AG04449 (cell line): ENCODE results near the gene EDEM1.

Experiments
- CTCF ChIA-PET: fragments of 350-600 bp; formaldehyde crosslinking; extraction: SDS; loops from one replicate; lab custom pipeline; 2021; ENCODE audit warnings: antibody characterized with exemption; lab: Yijun Ruan, JAX
- POLR2A ChIA-PET: fragments of 400-600, 350-600 bp; formaldehyde crosslinking; extraction: SDS; loops from one replicate; lab custom pipeline; 2020; ENCODE audit warnings: antibody characterized with exemption, inconsistent platforms; lab: Yijun Ruan, JAX
- DNase-seq: peaks from one replicate; pipeline ENCODE4 v3.0.0-alpha.2; 2010; ENCODE audit warnings: low read depth, low spot score
- H3K4me3 ChIP-seq: 2 replicates; pipeline ENCODE4 v1.5.1; 2011; ENCODE audit warnings: low read depth, mild to moderate bottlenecking, control low read depth, low read length
- TF ChIP-seq, protein P1 (sequence below): IDR thresholded peaks from one replicate; pipeline ENCODE4 v1.5.1; 2011; ENCODE audit warnings: mild to moderate bottlenecking, moderate library complexity, low read length, control low read depth, inconsistent platforms; ENCODE audit not compliant: insufficient read depth; ENCODE audit errors: missing control alignments

EDEM1 gene

DNA sequence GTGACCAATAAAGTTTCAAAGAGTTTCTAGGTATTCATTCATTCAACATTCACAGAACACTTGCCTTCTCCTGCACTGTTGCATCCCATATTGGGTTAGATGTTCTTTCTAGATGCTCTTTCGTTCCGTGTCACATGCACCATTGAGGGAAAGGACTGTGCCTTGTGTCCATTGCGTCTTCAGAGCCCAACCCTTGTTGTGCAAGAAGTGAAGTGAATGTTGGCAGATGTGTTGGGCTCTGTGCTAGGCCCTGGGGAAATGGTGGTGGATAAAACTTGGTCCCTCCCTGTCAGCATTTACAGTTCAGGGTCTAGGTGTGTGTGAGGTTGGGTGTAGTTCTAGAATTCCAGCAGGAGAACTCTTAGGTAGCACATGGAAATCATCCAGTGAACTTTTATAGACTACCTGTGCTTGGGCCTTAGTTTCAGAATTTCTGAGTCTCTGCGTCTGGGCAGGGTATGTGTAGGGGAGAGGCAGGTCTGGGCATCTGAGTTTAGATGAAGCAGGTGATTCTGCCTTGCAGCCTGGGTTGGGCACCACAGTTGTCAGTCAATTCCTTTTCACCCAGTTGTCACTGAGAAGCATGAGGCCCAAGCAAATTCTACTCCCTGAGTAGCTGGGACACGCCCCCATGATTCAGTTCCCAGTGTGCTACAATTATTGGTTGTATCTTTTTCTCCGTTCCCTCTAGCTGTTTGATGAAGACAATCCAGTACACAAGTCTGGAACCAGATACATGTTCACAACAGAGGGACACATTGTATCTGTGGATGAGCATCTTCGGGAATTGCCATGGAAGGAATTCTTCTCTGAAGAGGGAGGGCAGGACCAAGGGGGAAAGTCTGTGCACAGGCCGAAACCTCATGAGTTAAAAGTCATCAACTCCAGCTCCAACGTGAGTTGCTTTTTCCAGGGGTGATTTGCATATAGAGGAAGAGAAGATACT lies 25.4 kb downstream of the EDEM1 start:
- DNase-seq: no peak
- TF ChIP-seq, protein P1, sequence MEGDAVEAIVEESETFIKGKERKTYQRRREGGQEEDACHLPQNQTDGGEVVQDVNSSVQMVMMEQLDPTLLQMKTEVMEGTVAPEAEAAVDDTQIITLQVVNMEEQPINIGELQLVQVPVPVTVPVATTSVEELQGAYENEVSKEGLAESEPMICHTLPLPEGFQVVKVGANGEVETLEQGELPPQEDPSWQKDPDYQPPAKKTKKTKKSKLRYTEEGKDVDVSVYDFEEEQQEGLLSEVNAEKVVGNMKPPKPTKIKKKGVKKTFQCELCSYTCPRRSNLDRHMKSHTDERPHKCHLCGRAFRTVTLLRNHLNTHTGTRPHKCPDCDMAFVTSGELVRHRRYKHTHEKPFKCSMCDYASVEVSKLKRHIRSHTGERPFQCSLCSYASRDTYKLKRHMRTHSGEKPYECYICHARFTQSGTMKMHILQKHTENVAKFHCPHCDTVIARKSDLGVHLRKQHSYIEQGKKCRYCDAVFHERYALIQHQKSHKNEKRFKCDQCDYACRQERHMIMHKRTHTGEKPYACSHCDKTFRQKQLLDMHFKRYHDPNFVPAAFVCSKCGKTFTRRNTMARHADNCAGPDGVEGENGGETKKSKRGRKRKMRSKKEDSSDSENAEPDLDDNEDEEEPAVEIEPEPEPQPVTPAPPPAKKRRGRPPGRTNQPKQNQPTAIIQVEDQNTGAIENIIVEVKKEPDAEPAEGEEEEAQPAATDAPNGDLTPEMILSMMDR: no peak
- CTCF ChIA-PET: interaction anchor here (1.1 to 3.2 kb wide), 2 partner anchors 12 to 14 kb away, joined by 4 to 9 read pairs; no protein-coding TSS in a partner anchor
- POLR2A ChIA-PET: interaction anchor here (0.7 kb wide), 1 partner anchor 83 kb away, joined by 3 read pairs; no protein-coding TSS in a partner anchor
- H3K4me3 ChIP-seq: no peak overlapping the region

DNA sequence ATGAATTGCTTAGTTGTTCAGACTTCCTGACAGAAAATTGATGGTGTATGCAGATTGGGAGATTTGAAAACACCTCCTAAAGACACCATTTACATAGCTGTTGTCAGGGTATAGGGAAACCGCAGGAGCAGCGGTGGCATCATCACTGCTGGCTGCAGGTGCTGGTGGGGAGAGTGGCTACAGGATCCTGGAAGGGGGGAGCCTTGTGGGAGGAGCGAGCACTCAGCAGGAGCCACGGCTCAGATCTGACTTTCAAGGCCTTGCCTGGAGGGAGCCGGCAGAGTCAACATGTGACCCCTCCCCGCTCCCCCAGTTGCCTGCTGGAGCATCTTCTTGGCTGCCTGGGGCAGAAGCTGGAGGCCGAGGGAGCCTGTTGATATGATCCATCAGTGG lies 26.1 kb downstream of the EDEM1 start:
- no peak overlapping the region for H3K4me3 ChIP-seq
- CTCF ChIA-PET: interaction anchor here (3.2 kb wide), 1 partner anchor 14 kb away, joined by 9 read pairs; no protein-coding TSS in a partner anchor
- TF ChIP-seq, protein P1: no peak
- DNase-seq: no peak
- POLR2A ChIA-PET: no interaction called here

DNA sequence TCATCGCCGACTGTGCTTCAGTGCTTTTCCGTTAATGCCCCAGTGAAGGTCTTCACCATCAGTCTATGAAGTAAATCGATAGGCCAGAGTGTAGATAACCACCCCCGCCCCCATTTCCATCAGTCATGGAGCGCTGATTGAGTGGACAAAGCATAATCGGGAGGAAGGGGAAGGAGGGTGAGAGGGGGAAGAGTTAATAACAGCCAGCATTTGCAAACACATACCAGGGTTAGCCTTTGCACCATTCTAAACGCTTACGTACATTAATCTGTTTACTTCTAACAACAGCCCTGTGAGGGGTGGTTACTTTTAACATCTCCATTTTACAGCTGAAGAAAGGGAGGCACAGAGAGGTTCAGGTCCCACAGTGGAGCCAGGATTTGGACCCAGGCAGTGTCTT lies 26.8 kb downstream of the EDEM1 start:
- CTCF ChIA-PET: no interaction called here
- H3K4me3 ChIP-seq: no peak overlapping the region
- DNase-seq: no peak
- POLR2A ChIA-PET: no interaction called here
- TF ChIP-seq, protein P1: no peak

DNA sequence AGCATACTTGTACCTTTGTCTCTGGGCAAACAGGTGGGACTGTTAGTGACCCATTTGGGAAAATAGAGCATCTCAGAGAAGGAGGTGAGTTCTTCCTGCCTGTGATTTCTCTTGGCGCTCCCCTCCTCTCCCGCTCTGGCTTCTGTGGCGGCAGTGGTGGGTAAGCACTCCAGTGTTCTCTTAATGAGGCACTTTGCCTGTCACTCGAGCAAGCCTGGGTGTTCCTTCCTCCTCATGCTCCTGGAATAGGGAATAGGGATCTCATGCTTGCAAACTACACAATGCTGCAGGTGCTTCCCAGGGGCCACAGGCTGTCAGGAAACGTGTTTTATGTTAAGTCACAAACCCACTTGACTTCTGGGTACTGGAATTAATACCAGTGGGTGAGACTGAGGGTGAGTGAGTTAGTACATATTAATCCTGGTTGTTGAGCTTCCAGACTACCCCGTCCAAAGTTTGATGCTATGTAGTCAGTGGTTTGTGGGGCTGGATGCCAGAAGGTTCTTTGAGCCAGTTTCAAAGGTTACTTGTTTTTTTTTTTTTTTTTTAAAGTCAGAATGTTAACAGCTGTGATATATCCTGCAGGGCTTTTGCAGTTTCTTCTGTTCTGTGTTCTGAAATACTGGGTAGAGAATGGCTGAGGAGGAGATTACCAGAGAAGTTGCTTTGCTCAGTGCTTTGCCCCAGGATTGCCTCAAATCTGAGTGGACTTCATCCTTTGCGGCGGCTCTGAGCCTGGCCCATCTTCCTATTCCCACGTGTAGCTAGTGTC lies 30.5 kb downstream of the EDEM1 start:
- TF ChIP-seq, protein P1: no peak
- ChIA-PET POLR2A (no interaction called here), CTCF (interaction anchor here (0.7 to 2.5 kb wide), 5 partner anchors 10 to 565 kb away, joined by 3 to 6 read pairs (median 3); no protein-coding TSS in a partner anchor)
- H3K4me3 ChIP-seq: no peak overlapping the region
- no peak for DNase-seq

DNA sequence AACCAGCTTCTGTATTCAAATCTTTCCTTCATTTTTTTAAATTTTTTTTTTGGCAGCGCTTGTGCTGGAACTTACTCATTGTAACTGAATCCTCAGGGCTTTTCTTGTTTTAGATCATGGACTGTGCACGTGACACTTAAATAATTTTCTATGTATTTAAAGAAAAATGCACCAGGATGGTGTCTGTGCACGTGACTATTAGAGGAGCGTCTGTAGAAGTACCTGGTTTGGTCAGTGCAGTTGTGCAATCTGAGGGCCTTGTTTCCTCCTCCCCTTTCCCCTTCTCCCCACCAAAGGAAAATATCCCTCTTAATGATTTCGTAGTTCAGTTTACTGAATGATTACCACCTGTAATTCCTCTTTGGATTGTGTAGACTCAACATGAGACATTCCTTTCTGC lies 31.3 kb downstream of the EDEM1 start:
- H3K4me3 ChIP-seq: no peak overlapping the region
- ChIA-PET POLR2A (no interaction called here), CTCF (interaction anchor here (0.7 to 2.5 kb wide), 5 partner anchors 9 to 566 kb away, joined by 3 to 6 read pairs (median 3); no protein-coding TSS in a partner anchor)
- DNase-seq: no peak
- TF ChIP-seq, protein P1: no peak
